H9 (cell line): Measurements from ENCODE around the gene UPF2. TPM values are rescaled to one million over a fixed set of nuclear protein-coding genes. Genes with fewer than 3 reads are reported as not detected.

Experiments
- DNase-seq: peaks from one replicate; pipeline ENCODE4 v3.0.0-alpha.2; 2017
- H2AFZ ChIP-seq: one replicate; pipeline ENCODE4 v1.6.1; 2013; ENCODE audit warnings: mild to moderate bottlenecking, low read length, control low read depth, moderate library complexity
- H2AK5ac ChIP-seq: 2 replicates; pipeline ENCODE4 v1.6.1; 2013; ENCODE audit warnings: low read length, control low read depth, mixed read lengths; ENCODE audit not compliant: insufficient read length
- H2BK120ac ChIP-seq: one replicate; pipeline ENCODE4 v1.6.1; 2013; ENCODE audit warnings: low read depth, mild to moderate bottlenecking, low read length, control low read depth, inconsistent platforms; ENCODE audit not compliant: poor library complexity, severe bottlenecking
- H2BK12ac ChIP-seq: 2 replicates; pipeline ENCODE4 v1.6.1; 2013; ENCODE audit warnings: low read length, control low read depth, mixed read lengths, low read depth; ENCODE audit not compliant: insufficient read length
- H2BK15ac ChIP-seq: 2 replicates; pipeline ENCODE4 v1.6.1; 2013; ENCODE audit warnings: low read depth, low read length, control low read depth
- H2BK20ac ChIP-seq: one replicate; pipeline ENCODE4 v1.6.1; 2013; ENCODE audit warnings: low read depth, mild to moderate bottlenecking, low read length, control low read depth, inconsistent platforms; ENCODE audit not compliant: poor library complexity, severe bottlenecking
- H2BK5ac ChIP-seq: 2 replicates; pipeline ENCODE4 v1.6.1; 2013; ENCODE audit warnings: low read length, control low read depth, mixed read lengths; ENCODE audit not compliant: insufficient read length
- H3K14ac ChIP-seq: 2 replicates; pipeline ENCODE4 v1.6.1; 2013; ENCODE audit warnings: low read length, control low read depth; ENCODE audit not compliant: insufficient read depth
- H3K18ac ChIP-seq: 2 replicates; pipeline ENCODE4 v1.6.1; 2013; ENCODE audit warnings: low read depth, mild to moderate bottlenecking, mixed read lengths, low read length, control low read depth; ENCODE audit not compliant: insufficient read length
- H3K23ac ChIP-seq: 2 replicates; pipeline ENCODE4 v1.6.1; 2013; ENCODE audit warnings: low read length, control low read depth, mixed read lengths, low read depth; ENCODE audit not compliant: insufficient read length
- H3K23me2 ChIP-seq: 2 replicates; pipeline ENCODE4 v1.6.1; 2013; ENCODE audit warnings: low read depth, mild to moderate bottlenecking, mixed read lengths, low read length, control low read depth; ENCODE audit not compliant: insufficient read length, poor library complexity, severe bottlenecking
- H3K27ac ChIP-seq: 2 replicates; pipeline ENCODE4 v1.5.1; 2013; ENCODE audit warnings: low read length, control low read depth, mixed read lengths, low read depth; ENCODE audit not compliant: insufficient read length
- H3K27me3 ChIP-seq: 2 replicates; pipeline ENCODE4 v1.6.1; 2013; ENCODE audit warnings: low read length, control low read depth, inconsistent platforms; ENCODE audit not compliant: insufficient read depth
- H3K4ac ChIP-seq: 2 replicates; pipeline ENCODE4 v1.6.1; 2013; ENCODE audit warnings: low read depth, mild to moderate bottlenecking, control low read depth, inconsistent platforms, low read length, moderate library complexity
- H3K4me1 ChIP-seq: 2 replicates; pipeline ENCODE4 v1.6.1; 2013; ENCODE audit warnings: low read length, control low read depth, inconsistent platforms; ENCODE audit not compliant: insufficient read depth
- H3K4me2 ChIP-seq: 2 replicates; pipeline ENCODE4 v1.6.1; 2013; ENCODE audit warnings: low read length, control low read depth, mixed read lengths; ENCODE audit not compliant: insufficient read length, insufficient read depth
- H3K56ac ChIP-seq: 2 replicates; pipeline ENCODE4 v1.6.1; 2013; ENCODE audit warnings: low read depth, mild to moderate bottlenecking, mixed read lengths, low read length, control low read depth; ENCODE audit not compliant: insufficient read length
- H3K79me1 ChIP-seq: 2 replicates; pipeline ENCODE4 v1.6.1; 2013; ENCODE audit warnings: low read depth, mild to moderate bottlenecking, moderate library complexity, low read length, control low read depth, inconsistent platforms; ENCODE audit not compliant: insufficient read depth, poor library complexity, severe bottlenecking
- H3K79me2 ChIP-seq: 2 replicates; pipeline ENCODE4 v1.6.1; 2013; ENCODE audit warnings: low read length, control low read depth, inconsistent platforms; ENCODE audit not compliant: insufficient read depth
- H3K9ac ChIP-seq: 2 replicates; pipeline ENCODE4 v1.6.1; 2013; ENCODE audit warnings: low read length, control low read depth, mixed read lengths; ENCODE audit not compliant: insufficient read length; ENCODE audit errors: extremely low read depth
- H3K9me3 ChIP-seq: one replicate; pipeline ENCODE4 v1.6.1; 2013; ENCODE audit warnings: low read depth, low read length, inconsistent platforms; ENCODE audit not compliant: control insufficient read depth
- H3T11ph ChIP-seq: one replicate; pipeline ENCODE4 v1.6.1; 2013; ENCODE audit warnings: mild to moderate bottlenecking, low read length, control low read depth, inconsistent platforms
- H4K20me1 ChIP-seq: one replicate; pipeline ENCODE4 v1.6.1; 2013; ENCODE audit not compliant: control insufficient read depth, insufficient read length, insufficient read depth
- H4K5ac ChIP-seq: 2 replicates; pipeline ENCODE4 v1.6.1; 2013; ENCODE audit warnings: low read depth, mild to moderate bottlenecking, mixed read lengths, low read length, control low read depth; ENCODE audit not compliant: insufficient read length
- H4K8ac ChIP-seq: replicated peaks from 2 replicates; pipeline ENCODE4 v1.6.1; 2013; ENCODE audit warnings: low read length, control low read depth, mixed read lengths, low read depth; ENCODE audit not compliant: insufficient read length
- H4K91ac ChIP-seq: 2 replicates; pipeline ENCODE4 v1.6.1; 2013; ENCODE audit warnings: low read depth, mild to moderate bottlenecking, moderate library complexity, mixed read lengths, low read length, control low read depth; ENCODE audit not compliant: insufficient read length
- H3K27ac Mint-ChIP-seq, 3 experiments: 2 replicates in 2 of 3; 3 replicates in 1 of 3; pipeline ENCODE4 v1.8.0; 2020 to 2021; ENCODE audit warnings: mixed read lengths in 3 of 3, mild to moderate bottlenecking in 1 of 3, moderate library complexity in 1 of 3
- H3K27me3 Mint-ChIP-seq: 2 replicates; pipeline ENCODE4 v1.8.0; 2021; ENCODE audit warnings: low read depth, mild to moderate bottlenecking, moderate library complexity, mixed read lengths
- H3K36me3 Mint-ChIP-seq, 3 experiments: 2 replicates in 2 of 3; 3 replicates in 1 of 3; pipeline ENCODE4 v1.8.0; 2020 to 2021; ENCODE audit warnings: low read depth in 3 of 3, mixed read lengths in 3 of 3; ENCODE audit not compliant: insufficient read depth in 1 of 3
- H3K4me1 Mint-ChIP-seq, 2 experiments: 2 replicates each; pipeline ENCODE4 v1.8.0; 2020; ENCODE audit warnings: mixed read lengths in 2 of 2
- H3K4me3 Mint-ChIP-seq, 2 experiments: 2 replicates in 1 of 2; 3 replicates in 1 of 2; pipeline ENCODE4 v1.8.0; 2020 to 2021; ENCODE audit warnings: mild to moderate bottlenecking in 2 of 2, mixed read lengths in 2 of 2, moderate library complexity in 1 of 2
- H3K9me3 Mint-ChIP-seq, 2 experiments: 2 replicates in 1 of 2; 3 replicates in 1 of 2; pipeline ENCODE4 v1.8.0; 2020; ENCODE audit warnings: mild to moderate bottlenecking in 2 of 2, mixed read lengths in 2 of 2, moderate library complexity in 1 of 2
- WGBS: extraction: QIAGEN DNeasy Blood & Tissue Kit; methylation state at CpG from one replicate; pipeline ENCODE4 v1.1.7; 2013; ENCODE audit warnings: missing lambda C conversion rate, low lambda C conversion rate, mixed read lengths; ENCODE audit not compliant: insufficient read length; ENCODE audit errors: extremely low coverage; 5-methylcytosine and 5-hydroxymethylcytosine counted together
- total RNA-seq: library from RNA; stranded (reverse); gene quantifications from 2 replicates; pipeline ENCODE4 v1.2.1, GENCODE V29; 2021
- TF ChIP-seq, protein P1 (sequence below): fragments of 200-600 bp; sonication (generic); conservative IDR thresholded peaks from 3 replicates; pipeline ENCODE4 v1.8.0; 2021; ENCODE audit warnings: antibody characterized with exemption, mild to moderate bottlenecking

The UPF2 gene
- total RNA-seq, 1 experiment from 2014 or later = 34.1 TPM

DNA sequence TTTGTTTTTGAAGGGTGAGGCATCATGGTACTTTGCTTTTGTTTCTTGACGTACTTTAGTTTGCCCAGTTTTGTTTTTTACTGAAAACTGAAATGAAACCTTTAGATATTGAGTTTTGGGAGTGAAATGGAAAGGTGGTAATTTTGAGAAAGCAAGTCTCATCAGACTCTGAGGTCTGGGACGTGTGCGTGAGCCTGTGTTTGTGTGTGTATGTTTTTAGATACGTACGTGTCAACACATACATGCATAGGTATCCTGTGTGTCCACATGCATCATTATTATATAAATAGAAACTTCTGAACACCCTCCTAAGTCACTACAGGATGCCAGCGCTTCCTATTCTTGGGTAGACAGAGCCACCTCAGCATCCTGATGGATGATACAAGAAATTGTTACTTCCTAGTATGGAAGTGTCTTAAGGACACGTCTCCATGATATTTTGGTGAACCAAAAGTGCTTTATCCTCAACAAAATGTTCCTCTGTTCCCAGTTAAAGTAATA, 171.7 kb downstream of the UPF2 start:
- no peak overlapping the region for H3K27ac Mint-ChIP-seq
- DNase-seq = no peak
- Histone ChIP-seq H4K8ac (no peak overlapping the region), H3K27ac (no peak overlapping the region), H3K27me3 (no peaks in the 10 kb centered on the region), H3K18ac (no peak overlapping the region), H3K4me1 (peaks cover 6% of the 10 kb centered on the region; the same call in 1 of the 2 replicates), H2BK120ac (no peak overlapping the region), H3T11ph (no peak overlapping the region), H2AK5ac (no peak overlapping the region), H3K9me3 (no peaks in the 10 kb centered on the region), H3K79me1 (no peaks in the 10 kb centered on the region), H3K9ac (no peak overlapping the region), H2BK12ac (no peak overlapping the region), H4K20me1 (no peaks in the 10 kb centered on the region), H3K4me2 (no peak overlapping the region), H2BK15ac (no peak overlapping the region), H3K14ac (no peak overlapping the region), H3K23ac (no peak overlapping the region), H4K5ac (no peak overlapping the region), H2BK5ac (no peak overlapping the region), H3K23me2 (no peaks in the 10 kb centered on the region), H4K91ac (no peak overlapping the region), H3K56ac (no peak overlapping the region), H2BK20ac (no peak overlapping the region), H3K4ac (no peak overlapping the region), H3K79me2 (no peaks in the 10 kb centered on the region), H2AFZ (no peak overlapping the region)
- TF ChIP-seq, protein P1, sequence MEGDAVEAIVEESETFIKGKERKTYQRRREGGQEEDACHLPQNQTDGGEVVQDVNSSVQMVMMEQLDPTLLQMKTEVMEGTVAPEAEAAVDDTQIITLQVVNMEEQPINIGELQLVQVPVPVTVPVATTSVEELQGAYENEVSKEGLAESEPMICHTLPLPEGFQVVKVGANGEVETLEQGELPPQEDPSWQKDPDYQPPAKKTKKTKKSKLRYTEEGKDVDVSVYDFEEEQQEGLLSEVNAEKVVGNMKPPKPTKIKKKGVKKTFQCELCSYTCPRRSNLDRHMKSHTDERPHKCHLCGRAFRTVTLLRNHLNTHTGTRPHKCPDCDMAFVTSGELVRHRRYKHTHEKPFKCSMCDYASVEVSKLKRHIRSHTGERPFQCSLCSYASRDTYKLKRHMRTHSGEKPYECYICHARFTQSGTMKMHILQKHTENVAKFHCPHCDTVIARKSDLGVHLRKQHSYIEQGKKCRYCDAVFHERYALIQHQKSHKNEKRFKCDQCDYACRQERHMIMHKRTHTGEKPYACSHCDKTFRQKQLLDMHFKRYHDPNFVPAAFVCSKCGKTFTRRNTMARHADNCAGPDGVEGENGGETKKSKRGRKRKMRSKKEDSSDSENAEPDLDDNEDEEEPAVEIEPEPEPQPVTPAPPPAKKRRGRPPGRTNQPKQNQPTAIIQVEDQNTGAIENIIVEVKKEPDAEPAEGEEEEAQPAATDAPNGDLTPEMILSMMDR = no peak
- H3K4me1 Mint-ChIP-seq = peaks cover 27 to 28% of the 10 kb centered on the region in 2 experiments
- H3K36me3 Mint-ChIP-seq = peaks cover 0 to 9% (median 1%) of the 10 kb centered on the region in 3 experiments; a peak in 2 of 7 replicates
- no peaks in the 10 kb centered on the region for H3K9me3 Mint-ChIP-seq
- H3K27me3 Mint-ChIP-seq = no peaks in the 10 kb centered on the region
- no peak overlapping the region for H3K4me3 Mint-ChIP-seq
- WGBS = no CpG with 5 or more reads among the region's 7 CpGs
